ENCODE measurements around the gene LRRIQ3. TPM values are rescaled to one million over a fixed set of nuclear protein-coding genes. Genes with fewer than 3 reads are reported as not detected.
"Not testable (repeated sequence)": the region's sequence is repeated elsewhere in the genome, so short reads cannot be mapped to it uniquely, and the experiment has no call there.

LRRIQ3 gene
- total RNA-seq, 2 experiments from 2014 or later, result 1.4 to 1.6 TPM

- no peaks in the 10 kb centered on the region for H3K27me3 Mint-ChIP-seq
- H3K4me3 Mint-ChIP-seq, result no peak overlapping the region
- H3K36me3 Mint-ChIP-seq, result peaks cover 1% of the 10 kb centered on the region
- H3K9me3 Mint-ChIP-seq (ENCODE audit: low read depth), result peaks cover 2% of the 10 kb centered on the region
- DNase-seq (no peak), ATAC-seq (no peak)
- CTCF ChIA-PET, result no interaction called here
- H3K4me1 Mint-ChIP-seq, result peaks cover 12% of the 10 kb centered on the region
- H3K27ac Mint-ChIP-seq, result no peak overlapping the region
These were observed 4.1 kb downstream of the LRRIQ3 start for GRCh38 chr1:74193908-74194307.

GRCh38 chr1:74180490-74180889, 17.5 kb downstream of the LRRIQ3 start:
- ATAC-seq (no peak), DNase-seq (no peak)
- CTCF ChIA-PET, result no interaction called here
- Mint-ChIP-seq H3K4me3 (no peak overlapping the region), H3K4me1 (no peaks in the 10 kb centered on the region), H3K27ac (no peak overlapping the region), H3K27me3 (no peaks in the 10 kb centered on the region), H3K36me3 (no peaks in the 10 kb centered on the region), H3K9me3 (ENCODE audit: low read depth) (peaks cover 2% of the 10 kb centered on the region)

GRCh38 chr1:74174423-74174822, 23.6 kb downstream of the LRRIQ3 start:
- H3K4me3 Mint-ChIP-seq; ATAC-seq; CTCF ChIA-PET; H3K27me3 Mint-ChIP-seq; H3K36me3 Mint-ChIP-seq; H3K27ac Mint-ChIP-seq; H3K4me1 Mint-ChIP-seq; H3K9me3 Mint-ChIP-seq (ENCODE audit: low read depth); DNase-seq: not testable (repeated sequence)

GRCh38 chr1:74162333-74162732, 35.6 kb downstream of the LRRIQ3 start:
- DNase-seq (no peak), ATAC-seq (no peak)
- H3K9me3 Mint-ChIP-seq (ENCODE audit: low read depth), result no peaks in the 10 kb centered on the region
- no peak overlapping the region for H3K4me3 Mint-ChIP-seq
- no peaks in the 10 kb centered on the region for H3K27me3 Mint-ChIP-seq
- CTCF ChIA-PET, result no interaction called here
- H3K4me1 Mint-ChIP-seq, result no peaks in the 10 kb centered on the region
- H3K36me3 Mint-ChIP-seq, result no peaks in the 10 kb centered on the region
- no peak overlapping the region for H3K27ac Mint-ChIP-seq

- H3K4me3 Mint-ChIP-seq, result no peak overlapping the region
- CTCF ChIA-PET, result no interaction called here
- no peaks in the 10 kb centered on the region for H3K9me3 Mint-ChIP-seq (ENCODE audit: low read depth)
- no peak overlapping the region for H3K27ac Mint-ChIP-seq
- H3K4me1 Mint-ChIP-seq, result no peaks in the 10 kb centered on the region
- no peak for ATAC-seq
- H3K27me3 Mint-ChIP-seq, result no peaks in the 10 kb centered on the region
- DNase-seq, result no peak
- no peaks in the 10 kb centered on the region for H3K36me3 Mint-ChIP-seq
These were observed 36.5 kb downstream of the LRRIQ3 start for GRCh38 chr1:74161497-74161896.

- Mint-ChIP-seq H3K36me3 (no peaks in the 10 kb centered on the region), H3K4me3 (no peak overlapping the region), H3K27me3 (no peaks in the 10 kb centered on the region), H3K27ac (no peak overlapping the region), H3K9me3 (ENCODE audit: low read depth) (no peaks in the 10 kb centered on the region), H3K4me1 (no peaks in the 10 kb centered on the region)
- CTCF ChIA-PET, result no interaction called here
- ATAC-seq (no peak), DNase-seq (no peak)
These were observed 37.9 kb downstream of the LRRIQ3 start for GRCh38 chr1:74160046-74160445.

GRCh38 chr1:74145086-74145485, 52.9 kb downstream of the LRRIQ3 start:
- Mint-ChIP-seq H3K9me3 (ENCODE audit: low read depth) (no peaks in the 10 kb centered on the region), H3K4me3 (no peak overlapping the region), H3K4me1 (no peaks in the 10 kb centered on the region), H3K36me3 (no peaks in the 10 kb centered on the region), H3K27ac (no peak overlapping the region), H3K27me3 (no peaks in the 10 kb centered on the region)
- CTCF ChIA-PET, result no interaction called here
- DNase-seq, result no peak
- no peak for ATAC-seq

GRCh38 chr1:74117370-74117769, 80.6 kb downstream of the LRRIQ3 start:
- H3K27ac Mint-ChIP-seq; DNase-seq; ATAC-seq; H3K4me1 Mint-ChIP-seq; CTCF ChIA-PET; H3K4me3 Mint-ChIP-seq; H3K9me3 Mint-ChIP-seq (ENCODE audit: low read depth); H3K27me3 Mint-ChIP-seq; H3K36me3 Mint-ChIP-seq: not testable (repeated sequence)

GRCh38 chr1:74113333-74113732, 84.6 kb downstream of the LRRIQ3 start:
- no peaks in the 10 kb centered on the region for H3K36me3 Mint-ChIP-seq
- ATAC-seq, result no peak
- DNase-seq, result no peak
- CTCF ChIA-PET, result no interaction called here
- no peaks in the 10 kb centered on the region for H3K4me1 Mint-ChIP-seq
- no peak overlapping the region for H3K4me3 Mint-ChIP-seq
- H3K9me3 Mint-ChIP-seq (ENCODE audit: low read depth), result no peaks in the 10 kb centered on the region
- H3K27me3 Mint-ChIP-seq, result no peaks in the 10 kb centered on the region
- H3K27ac Mint-ChIP-seq, result no peak overlapping the region

GRCh38 chr1:74107394-74107793, 90.6 kb downstream of the LRRIQ3 start:
- H3K4me1 Mint-ChIP-seq, result no peaks in the 10 kb centered on the region
- DNase-seq (no peak), ATAC-seq (no peak)
- CTCF ChIA-PET, result no interaction called here
- H3K9me3 Mint-ChIP-seq (ENCODE audit: low read depth), result no peaks in the 10 kb centered on the region
- H3K27me3 Mint-ChIP-seq, result no peaks in the 10 kb centered on the region
- H3K27ac Mint-ChIP-seq, result no peak overlapping the region
- no peak overlapping the region for H3K4me3 Mint-ChIP-seq
- H3K36me3 Mint-ChIP-seq, result no peaks in the 10 kb centered on the region

- H3K4me1 Mint-ChIP-seq, result no peaks in the 10 kb centered on the region
- H3K27me3 Mint-ChIP-seq, result no peaks in the 10 kb centered on the region
- CTCF ChIA-PET, result no interaction called here
- no peaks in the 10 kb centered on the region for H3K36me3 Mint-ChIP-seq
- H3K9me3 Mint-ChIP-seq (ENCODE audit: low read depth), result peaks cover 5% of the 10 kb centered on the region
- H3K4me3 Mint-ChIP-seq, result no peak overlapping the region
- no peak for ATAC-seq
- no peak overlapping the region for H3K27ac Mint-ChIP-seq
- no peak for DNase-seq
These were observed 106.6 kb downstream of the LRRIQ3 start for GRCh38 chr1:74091371-74091770.

GRCh38 chr1:74083128-74083527, 114.8 kb downstream of the LRRIQ3 start:
- Mint-ChIP-seq H3K4me3 (no peak overlapping the region), H3K4me1 (no peaks in the 10 kb centered on the region), H3K27ac (no peak overlapping the region), H3K27me3 (no peaks in the 10 kb centered on the region), H3K36me3 (no peaks in the 10 kb centered on the region), H3K9me3 (ENCODE audit: low read depth) (no peaks in the 10 kb centered on the region)
- ATAC-seq (no peak), DNase-seq (no peak)
- CTCF ChIA-PET, result no interaction called here

GRCh38 chr1:74065081-74065480, 132.9 kb downstream of the LRRIQ3 start:
- Mint-ChIP-seq H3K4me3 (no peak overlapping the region), H3K27me3 (no peaks in the 10 kb centered on the region), H3K9me3 (ENCODE audit: low read depth) (no peaks in the 10 kb centered on the region), H3K27ac (no peak overlapping the region), H3K4me1 (no peaks in the 10 kb centered on the region), H3K36me3 (no peaks in the 10 kb centered on the region)
- CTCF ChIA-PET, result interaction anchor here (1.3 kb wide), 1 partner anchor 14 kb away, joined by 4 read pairs; no protein-coding TSS in a partner anchor
- DNase-seq (no peak), ATAC-seq (no peak)

- Mint-ChIP-seq H3K4me3 (no peak overlapping the region), H3K36me3 (no peaks in the 10 kb centered on the region), H3K4me1 (no peaks in the 10 kb centered on the region), H3K9me3 (ENCODE audit: low read depth) (no peaks in the 10 kb centered on the region), H3K27ac (no peak overlapping the region), H3K27me3 (no peaks in the 10 kb centered on the region)
- CTCF ChIA-PET, result no interaction called here
- DNase-seq (no peak), ATAC-seq (no peak)
These were observed 140.3 kb downstream of the LRRIQ3 start for GRCh38 chr1:74057719-74058118.

- CTCF ChIA-PET, result no interaction called here
- Mint-ChIP-seq H3K4me3 (no peak overlapping the region), H3K27me3 (no peaks in the 10 kb centered on the region), H3K36me3 (no peaks in the 10 kb centered on the region), H3K9me3 (ENCODE audit: low read depth) (no peaks in the 10 kb centered on the region), H3K27ac (no peak overlapping the region), H3K4me1 (no peaks in the 10 kb centered on the region)
- DNase-seq (no peak), ATAC-seq (no peak)
These were observed 144.6 kb downstream of the LRRIQ3 start for GRCh38 chr1:74053407-74053806.
